Thymus (tissue), 11 donors: ENCODE results near the gene ALG12. TPM values are rescaled to one million over a fixed set of nuclear protein-coding genes. Genes with fewer than 3 reads are reported as not detected.

Experiments used
- DNase-seq, 9 donors: peaks; one replicate each; pipeline ENCODE4 v3.0.0-alpha.2; 2013; ENCODE audit warnings: low spot score in 9 of 9, low read depth in 6 of 9, missing footprints in 1 of 9
- H3K27ac ChIP-seq, 2 donors: one replicate each; pipeline ENCODE4 v1.5.1; 2013; ENCODE audit warnings: control low read depth in 1 of 2, low read depth in 1 of 2, low read length in 1 of 2, mild to moderate bottlenecking in 1 of 2, moderate library complexity in 1 of 2
- H3K27me3 ChIP-seq, 2 donors: one replicate each; pipeline ENCODE4 v1.5.1; 2013; ENCODE audit warnings: low read length in 1 of 2; ENCODE audit not compliant: control insufficient read depth in 2 of 2, insufficient read depth in 1 of 2
- H3K36me3 ChIP-seq, 2 donors: one replicate each; pipeline ENCODE4 v1.5.1; 2013; ENCODE audit warnings: low read length in 1 of 2, mild to moderate bottlenecking in 1 of 2, moderate library complexity in 1 of 2; ENCODE audit not compliant: control insufficient read depth in 2 of 2, insufficient read depth in 2 of 2
- H3K4me1 ChIP-seq, 2 donors: one replicate each; pipeline ENCODE4 v1.5.1; 2013; ENCODE audit warnings: low read length in 2 of 2; ENCODE audit not compliant: control insufficient read depth in 2 of 2, insufficient read depth in 2 of 2
- H3K4me3 ChIP-seq, 2 donors: one replicate each; pipeline ENCODE4 v1.5.1; 2013; ENCODE audit warnings: low read length in 2 of 2, control low read depth in 1 of 2, mild to moderate bottlenecking in 1 of 2
- H3K9me3 ChIP-seq, 2 donors: one replicate each; pipeline ENCODE4 v1.5.1; 2013; ENCODE audit warnings: low read length in 1 of 2, mild to moderate bottlenecking in 1 of 2; ENCODE audit not compliant: control insufficient read depth in 2 of 2, insufficient read depth in 1 of 2
- WGBS: extraction: QIAGEN DNeasy Blood & Tissue Kit; methylation state at CpG from one replicate; pipeline ENCODE4 v1.1.7; 2013; 5-methylcytosine and 5-hydroxymethylcytosine counted together
- polyA plus RNA-seq: library from polyadenylated mRNA; stranded (reverse); fragments of 200-250 nt; gene quantifications from one replicate; pipeline ENCODE4 v1.2.3, GENCODE V29; 2013
- total RNA-seq: library from RNA; stranded (reverse); fragments of 120-200 nt; gene quantifications from one replicate; pipeline ENCODE4 v1.2.4, GENCODE V29; 2013
- donor health status: healthy.

ALG12 gene
- total and polyA plus RNA-seq, 2 donors = 7.6 to 9.1 TPM

DNA sequence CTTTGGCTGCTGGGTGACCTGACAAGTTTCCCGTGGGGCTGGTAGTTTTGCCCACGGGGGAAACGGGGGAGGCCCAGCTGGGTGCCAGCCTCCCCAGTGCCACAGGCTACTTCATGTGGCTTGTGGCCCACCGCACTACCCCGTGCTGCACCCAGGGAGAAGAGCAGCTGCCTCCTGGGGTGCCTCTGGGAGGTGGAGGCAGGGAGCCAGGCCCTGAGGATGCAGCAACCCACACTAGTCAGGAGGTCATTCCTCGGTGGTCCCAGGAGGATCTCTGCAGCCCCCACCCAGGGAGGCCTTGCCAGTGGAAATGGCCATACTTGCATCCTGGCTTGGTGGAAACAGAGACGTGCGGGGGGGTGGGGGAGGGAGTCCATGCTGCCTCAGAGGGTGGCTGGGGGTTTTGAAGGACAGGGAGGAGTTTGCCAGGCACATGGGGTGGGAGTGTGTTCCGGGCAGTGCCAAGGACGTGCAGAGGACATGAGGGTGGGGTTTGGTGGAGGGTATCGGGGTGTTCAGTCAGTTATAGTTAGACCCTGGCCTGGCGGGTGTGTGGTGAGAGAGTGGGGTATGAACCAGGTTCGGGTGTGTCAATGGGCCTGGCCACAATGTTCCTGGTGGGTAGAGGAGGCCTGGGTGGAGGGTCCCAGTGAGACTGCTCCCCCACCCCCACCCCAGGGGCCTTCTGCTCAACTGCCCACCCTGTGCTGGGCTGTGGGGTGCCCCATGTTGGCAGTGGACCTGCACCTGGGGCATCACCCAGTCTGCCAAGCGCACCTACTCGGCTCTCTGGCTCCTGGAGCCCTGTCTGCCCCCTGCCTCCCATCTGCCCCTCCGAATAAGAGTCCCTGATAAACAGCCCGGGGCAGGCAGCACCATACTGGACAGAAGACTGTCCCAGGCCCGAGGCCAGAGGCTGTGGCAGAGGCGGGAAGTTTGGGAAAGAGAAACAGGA, 46.2 kb upstream of the ALG12 start:
- Histone ChIP-seq H3K4me1 (peaks cover 26 to 48% of the 10 kb centered on the region in 2 donors), H3K4me3 (no peak overlapping the region), H3K27ac (peak overlapping the region in 1 of 2 donors; percentile 25), H3K36me3 (peaks cover 25 to 27% of the 10 kb centered on the region in 2 donors), H3K9me3 (no peaks in the 10 kb centered on the region), H3K27me3 (no peaks in the 10 kb centered on the region)
- peak in 1 of 9 donors; percentile 38 for DNase-seq
- 75% methylated on average over 19 of the region's 19 CpGs for WGBS

- peak overlapping the region in 1 of 2 donors; percentile 25 for H3K27ac ChIP-seq
- H3K4me1 ChIP-seq = peaks cover 27 to 51% of the 10 kb centered on the region in 2 donors
- no peak for DNase-seq
- peak overlapping the region in 1 of 2 donors; percentile 92 for H3K4me3 ChIP-seq
- H3K36me3 ChIP-seq = peaks cover 25 to 27% of the 10 kb centered on the region in 2 donors
- no peaks in the 10 kb centered on the region for H3K27me3 ChIP-seq
- 71% methylated on average over 6 of the region's 6 CpGs for WGBS
- H3K9me3 ChIP-seq = no peaks in the 10 kb centered on the region
These were observed 45.4 kb upstream of the ALG12 start for GRCh38 chr22:49963647-49964026.

DNA sequence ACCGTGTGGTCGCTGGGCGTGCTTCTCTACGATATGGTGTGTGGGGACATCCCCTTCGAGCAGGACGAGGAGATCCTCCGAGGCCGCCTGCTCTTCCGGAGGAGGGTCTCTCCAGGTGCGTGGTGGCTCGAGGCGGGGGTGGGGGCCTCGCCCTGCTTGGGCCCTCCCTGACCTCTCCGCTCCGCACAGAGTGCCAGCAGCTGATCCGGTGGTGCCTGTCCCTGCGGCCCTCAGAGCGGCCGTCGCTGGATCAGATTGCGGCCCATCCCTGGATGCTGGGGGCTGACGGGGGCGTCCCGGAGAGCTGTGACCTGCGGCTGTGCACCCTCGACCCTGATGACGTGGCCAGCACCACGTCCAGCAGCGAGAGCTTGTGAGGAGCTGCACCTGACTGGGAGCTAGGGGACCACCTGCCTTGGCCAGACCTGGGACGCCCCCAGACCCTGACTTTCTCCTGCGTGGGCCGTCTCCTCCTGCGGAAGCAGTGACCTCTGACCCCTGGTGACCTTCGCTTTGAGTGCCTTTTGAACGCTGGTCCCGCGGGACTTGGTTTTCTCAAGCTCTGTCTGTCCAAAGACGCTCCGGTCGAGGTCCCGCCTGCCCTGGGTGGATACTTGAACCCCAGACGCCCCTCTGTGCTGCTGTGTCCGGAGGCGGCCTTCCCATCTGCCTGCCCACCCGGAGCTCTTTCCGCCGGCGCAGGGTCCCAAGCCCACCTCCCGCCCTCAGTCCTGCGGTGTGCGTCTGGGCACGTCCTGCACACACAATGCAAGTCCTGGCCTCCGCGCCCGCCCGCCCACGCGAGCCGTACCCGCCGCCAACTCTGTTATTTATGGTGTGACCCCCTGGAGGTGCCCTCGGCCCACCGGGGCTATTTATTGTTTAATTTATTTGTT, 44.8 kb upstream of the ALG12 start:
- H3K36me3 ChIP-seq = peaks cover 25 to 27% of the 10 kb centered on the region in 2 donors
- H3K27me3 ChIP-seq = no peaks in the 10 kb centered on the region
- DNase-seq = no peak
- peak overlapping the region; percentile 59 to 92 for H3K4me3 ChIP-seq
- H3K9me3 ChIP-seq = no peaks in the 10 kb centered on the region
- peaks cover 27 to 51% of the 10 kb centered on the region in 2 donors for H3K4me1 ChIP-seq
- H3K27ac ChIP-seq = peak overlapping the region; percentile 61 to 74
- 89% methylated on average over 63 of the region's 63 CpGs for WGBS

DNA sequence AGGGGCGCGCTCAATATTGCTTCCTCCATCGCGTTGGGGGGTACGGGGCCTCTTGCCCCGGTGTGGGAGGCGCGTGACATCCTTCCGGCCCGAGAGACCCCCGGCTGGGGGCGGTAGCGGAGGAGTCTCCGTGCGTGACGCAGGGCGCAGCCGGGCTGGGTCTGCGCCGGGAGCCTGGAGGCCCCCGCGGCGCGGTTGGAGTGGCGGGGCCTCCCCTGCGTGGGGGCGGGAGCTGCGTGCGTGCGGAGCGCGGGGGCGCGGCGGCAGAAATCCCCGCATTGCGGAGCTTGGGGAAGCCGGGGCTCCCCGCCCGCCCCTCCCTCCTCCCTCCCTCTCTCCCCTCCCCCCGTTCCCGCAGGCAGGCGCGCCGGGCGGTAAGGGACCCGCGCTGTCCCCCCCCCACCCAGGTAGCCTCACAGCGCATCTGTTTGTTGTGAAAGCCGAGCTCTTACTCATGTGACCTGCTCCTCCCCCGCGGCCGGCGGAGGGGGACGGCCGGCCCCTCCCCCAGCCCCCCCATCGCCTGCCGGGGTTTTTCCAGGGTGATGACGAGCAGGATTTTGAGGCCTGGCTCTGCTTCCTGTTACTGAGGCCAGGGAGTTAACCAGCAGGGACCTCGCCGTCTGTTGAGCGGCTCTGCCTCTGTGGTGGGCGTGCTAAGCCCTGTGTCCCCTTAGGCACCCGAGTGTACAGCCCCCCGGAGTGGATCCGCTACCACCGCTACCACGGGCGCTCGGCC, 43.9 kb upstream of the ALG12 start:
- Histone ChIP-seq H3K9me3 (no peaks in the 10 kb centered on the region), H3K27ac (peak overlapping the region; percentile 74 to 97), H3K4me3 (peak overlapping the region; percentile 59 to 92), H3K4me1 (peaks cover 25 to 44% of the 10 kb centered on the region in 2 donors), H3K27me3 (no peaks in the 10 kb centered on the region), H3K36me3 (peaks cover 25 to 27% of the 10 kb centered on the region in 2 donors)
- DNase-seq = peak in 4 of 9 donors; percentile 38 to 75 (median 60)
- WGBS = 11% methylated on average over 70 of the region's 70 CpGs

DNA sequence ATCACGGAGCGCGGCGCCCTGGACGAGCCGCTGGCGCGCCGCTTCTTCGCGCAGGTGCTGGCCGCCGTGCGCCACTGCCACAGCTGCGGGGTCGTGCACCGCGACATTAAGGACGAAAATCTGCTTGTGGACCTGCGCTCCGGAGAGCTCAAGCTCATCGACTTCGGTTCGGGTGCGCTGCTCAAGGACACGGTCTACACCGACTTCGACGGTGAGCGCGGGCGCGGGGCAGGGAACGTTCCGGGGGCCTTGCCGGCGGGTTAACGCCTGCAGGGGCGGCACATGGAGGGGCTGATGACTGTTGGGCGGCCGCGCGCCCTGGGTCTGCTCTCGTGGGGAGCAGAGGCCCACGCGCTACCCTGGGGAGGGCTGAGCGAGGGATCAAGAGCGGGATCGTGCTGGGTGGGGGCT, 43.4 kb upstream of the ALG12 start:
- peaks cover 19 to 38% of the 10 kb centered on the region in 2 donors for H3K4me1 ChIP-seq
- peak overlapping the region; percentile 59 to 92 for H3K4me3 ChIP-seq
- H3K9me3 ChIP-seq = no peaks in the 10 kb centered on the region
- 1% methylated on average over 49 of the region's 49 CpGs for WGBS
- H3K27ac ChIP-seq = peak overlapping the region; percentile 48 to 97
- no peaks in the 10 kb centered on the region for H3K27me3 ChIP-seq
- H3K36me3 ChIP-seq = peaks cover 25 to 27% of the 10 kb centered on the region in 2 donors
- DNase-seq = no peak

DNA sequence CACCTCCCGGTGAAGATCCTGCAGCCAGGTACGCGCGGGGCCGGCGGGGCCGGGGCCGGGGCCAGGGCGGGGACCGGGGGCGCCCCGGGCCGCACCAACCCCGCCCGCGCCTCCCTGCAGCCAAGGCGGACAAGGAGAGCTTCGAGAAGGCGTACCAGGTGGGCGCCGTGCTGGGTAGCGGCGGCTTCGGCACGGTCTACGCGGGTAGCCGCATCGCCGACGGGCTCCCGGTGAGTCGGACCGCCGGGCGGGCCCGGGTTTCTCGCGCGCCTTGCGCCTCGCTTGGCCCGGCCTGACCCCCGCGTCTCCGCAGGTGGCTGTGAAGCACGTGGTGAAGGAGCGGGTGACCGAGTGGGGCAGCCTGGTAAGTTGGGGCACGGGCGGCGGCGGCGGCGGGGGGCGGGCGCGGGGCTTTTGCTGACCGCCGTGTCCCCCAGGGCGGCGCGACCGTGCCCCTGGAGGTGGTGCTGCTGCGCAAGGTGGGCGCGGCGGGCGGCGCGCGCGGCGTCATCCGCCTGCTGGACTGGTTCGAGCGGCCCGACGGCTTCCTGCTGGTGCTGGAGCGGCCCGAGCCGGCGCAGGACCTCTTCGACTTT, 42.9 kb upstream of the ALG12 start:
- peaks cover 19 to 33% of the 10 kb centered on the region in 2 donors for H3K4me1 ChIP-seq
- H3K4me3 ChIP-seq = peak overlapping the region; percentile 59 to 92
- peak overlapping the region in 1 of 2 donors; percentile 97 for H3K27ac ChIP-seq
- H3K27me3 ChIP-seq = no peaks in the 10 kb centered on the region
- DNase-seq = peak in 2 of 9 donors; percentile 42 to 46
- H3K36me3 ChIP-seq = peaks cover 25 to 27% of the 10 kb centered on the region in 2 donors
- under 1% methylated on average over 83 of the region's 84 CpGs for WGBS
- no peaks in the 10 kb centered on the region for H3K9me3 ChIP-seq

DNA sequence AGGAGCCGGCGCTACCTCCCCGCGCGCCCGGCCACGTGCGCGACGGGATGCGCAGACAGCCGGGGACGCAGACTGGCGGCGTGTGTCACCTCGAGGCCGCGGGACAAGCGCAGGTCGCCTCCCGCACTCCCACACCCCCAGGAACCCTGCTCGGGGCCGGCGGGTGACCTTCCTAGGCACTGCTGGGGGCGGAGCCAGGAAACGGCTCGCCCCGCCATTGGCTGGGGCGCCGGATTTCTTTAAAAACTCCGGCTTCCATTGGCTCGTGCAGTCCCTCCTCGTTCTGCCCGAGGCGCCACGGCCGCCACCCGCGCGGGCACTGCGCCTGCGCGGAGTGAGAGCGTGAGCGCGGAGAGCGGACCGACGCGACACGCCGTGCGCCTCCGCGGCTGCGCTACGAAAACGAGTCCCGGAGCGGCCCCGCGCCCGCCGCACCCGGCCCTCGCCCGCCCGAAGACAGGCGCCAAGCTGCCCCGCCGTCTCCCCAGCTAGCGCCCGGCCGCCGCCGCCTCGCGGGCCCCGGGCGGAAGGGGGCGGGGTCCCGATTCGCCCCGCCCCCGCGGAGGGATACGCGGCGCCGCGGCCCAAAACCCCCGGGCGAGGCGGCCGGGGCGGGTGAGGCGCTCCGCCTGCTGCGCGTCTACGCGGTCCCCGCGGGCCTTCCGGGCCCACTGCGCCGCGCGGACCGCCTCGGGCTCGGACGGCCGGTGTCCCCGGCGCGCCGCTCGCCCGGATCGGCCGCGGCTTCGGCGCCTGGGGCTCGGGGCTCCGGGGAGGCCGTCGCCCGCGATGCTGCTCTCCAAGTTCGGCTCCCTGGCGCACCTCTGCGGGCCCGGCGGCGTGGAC, 42.1 kb upstream of the ALG12 start, which contains the start of gene PIM3:
PIM3 (plus strand) TSS at position 614 of the 846 bp plus-strand sequence; CDS start at position 790, 176 bp downstream.
- Histone ChIP-seq H3K36me3 (peaks cover 24 to 25% of the 10 kb centered on the region in 2 donors), H3K4me3 (peak within 1 kb of the TSS; percentile 59 to 92), H3K9me3 (no peaks in the 10 kb centered on the region), H3K27me3 (no peaks in the 10 kb centered on the region), H3K4me1 (peaks cover 19 to 34% of the 10 kb centered on the region in 2 donors), H3K27ac (peak within 1 kb of the TSS; percentile 65 to 97)
- under 1% methylated on average over 137 of the region's 137 CpGs for WGBS
- peak; percentile 79 to 97 (median 92) for DNase-seq
